Activated CD8-positive, alpha-beta T cell treated with anti-CD3 and anti-CD28 coated beads for 36 hours (primary cell): ENCODE data around the gene RNF10. TPM values are rescaled to one million over a fixed set of nuclear protein-coding genes. Genes with fewer than 3 reads are reported as not detected.
A peak's percentile ranks its signal among the peaks of the same experiment; 100 is the strongest.

ENCODE experiments used
- ATAC-seq: fragments of 200-7000 bp; cut with Tn5 transposase; one replicate; pipeline ENCODE4 v1.10.0; 2021; ENCODE audit warnings: mild to moderate bottlenecking, moderate library complexity
- CTCF ChIA-PET: fragments of 350-600 bp; sonication (Branson Sonifier 250); formaldehyde crosslinking; loops from one replicate; lab custom pipeline; 2021; ENCODE audit warnings: antibody characterized with exemption; lab: Charles Lee
- POLR2A ChIA-PET: fragments of 350-600 bp; sonication (Branson Sonifier 250); formaldehyde crosslinking; loops from one replicate; lab custom pipeline; 2021; ENCODE audit warnings: antibody characterized with exemption; lab: Charles Lee
- DNase-seq: peaks from one replicate; pipeline ENCODE4 v3.0.0-alpha.2; 2020
- H3K27ac Mint-ChIP-seq: one replicate; pipeline ENCODE4 v1.8.0; 2021; ENCODE audit warnings: mild to moderate bottlenecking, mixed read lengths
- H3K27me3 Mint-ChIP-seq: one replicate; pipeline ENCODE4 v1.8.0; 2021; ENCODE audit warnings: mixed read lengths
- H3K36me3 Mint-ChIP-seq: one replicate; pipeline ENCODE4 v1.8.0; 2021; ENCODE audit warnings: low read depth, mixed read lengths
- H3K4me1 Mint-ChIP-seq: one replicate; pipeline ENCODE4 v1.8.0; 2021; ENCODE audit warnings: low read depth, mixed read lengths
- H3K4me3 Mint-ChIP-seq: one replicate; pipeline ENCODE4 v1.8.0; 2021; ENCODE audit warnings: mild to moderate bottlenecking, moderate library complexity, mixed read lengths
- H3K9me3 Mint-ChIP-seq: one replicate; pipeline ENCODE4 v1.8.0; 2021; ENCODE audit warnings: mixed read lengths
- CTCF ChIP-seq: fragments of 200-600 bp; IDR thresholded peaks from one replicate; pipeline ENCODE4 v1.8.0; 2022; ENCODE audit warnings: antibody characterized with exemption, mild to moderate bottlenecking
- intact Hi-C: fragments of 100-400 bp; cut with micrococcal nuclease; formaldehyde crosslinking; loops from one replicate; pipeline ENCODE4 v1.10.0; 2022
- total RNA-seq, 2 experiments: library from RNA; stranded (reverse); gene quantifications; one replicate each; pipeline ENCODE4 v1.2.3, GENCODE V29; 2021

Gene RNF10
- total RNA-seq, 2 experiments from 2014 or later: 155 to 159 TPM

- CTCF ChIA-PET: interaction anchor here (1.2 to 2.1 kb wide), 5 partner anchors 10 to 110 kb away, joined by 3 to 9 read pairs (median 4); partner anchors contain the start of genes COQ5 and POP5
- POLR2A ChIA-PET: interaction anchor here (0.5 to 2.3 kb wide), 3 partner anchors 10 to 531 kb away, joined by 3 to 9 read pairs (median 3); partner anchors contain the start of gene COQ5
- Mint-ChIP-seq H3K27ac (peak overlapping the region; percentile 61), H3K36me3 (peaks cover 54% of the 10 kb centered on the region), H3K9me3 (no peaks in the 10 kb centered on the region), H3K27me3 (no peaks in the 10 kb centered on the region), H3K4me1 (peaks cover 50% of the 10 kb centered on the region), H3K4me3 (no peak overlapping the region)
- ATAC-seq (no peak), DNase-seq (peak; percentile 19)
- intact Hi-C loops: no loop called here
- TF ChIP-seq CTCF: no peak
Measured at GRCh38 chr12:120539303-120539702, 5.1 kb downstream of the RNF10 start.

- TF ChIP-seq CTCF: no peak
Measured at GRCh38 chr12:120540445-120540844, 6.3 kb downstream of the RNF10 start.

DNA sequence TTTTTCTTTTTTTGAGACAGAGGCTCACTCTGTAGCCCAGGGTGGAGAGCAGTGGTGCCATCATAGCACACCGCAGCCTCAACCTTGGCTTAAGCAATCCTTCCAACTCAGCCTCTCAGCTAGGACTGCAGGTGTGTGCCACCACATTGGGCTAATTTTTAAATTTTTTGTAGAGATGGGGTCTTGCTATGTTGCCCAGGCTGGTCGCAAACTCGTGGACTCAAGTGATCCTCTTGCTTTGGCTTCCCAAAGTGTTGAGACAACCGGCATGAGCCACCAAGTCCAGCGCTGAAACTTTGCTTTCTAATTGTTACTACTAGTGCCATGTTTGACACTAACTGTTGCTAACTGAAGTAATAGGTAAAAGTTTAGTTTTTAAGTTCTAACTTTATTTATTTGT is 8.0 kb downstream of the RNF10 start:
- POLR2A ChIA-PET: no interaction called here
- DNase-seq (no peak), ATAC-seq (no peak)
- H3K36me3 Mint-ChIP-seq: peaks cover 36% of the 10 kb centered on the region
- intact Hi-C loops: no loop called here
- peaks cover 44% of the 10 kb centered on the region for H3K4me1 Mint-ChIP-seq
- no peaks in the 10 kb centered on the region for H3K27me3 Mint-ChIP-seq
- no peaks in the 10 kb centered on the region for H3K9me3 Mint-ChIP-seq
- CTCF ChIA-PET: no interaction called here
- no peak overlapping the region for H3K4me3 Mint-ChIP-seq
- no peak overlapping the region for H3K27ac Mint-ChIP-seq
- TF ChIP-seq CTCF: no peak

More at GRCh38 chr12:120540445-120540844, 6.3 kb downstream of the RNF10 start:
- H3K9me3 Mint-ChIP-seq: no peaks in the 10 kb centered on the region
- POLR2A ChIA-PET: no interaction called here
- peaks cover 53% of the 10 kb centered on the region for H3K4me1 Mint-ChIP-seq
- H3K27ac Mint-ChIP-seq: peak overlapping the region; percentile 4
- CTCF ChIA-PET: no interaction called here
- intact Hi-C loops: no loop called here
- DNase-seq (no peak), ATAC-seq (no peak)
- H3K4me3 Mint-ChIP-seq: no peak overlapping the region
- peaks cover 48% of the 10 kb centered on the region for H3K36me3 Mint-ChIP-seq
- H3K27me3 Mint-ChIP-seq: no peaks in the 10 kb centered on the region

- no peak overlapping the region for H3K4me3 Mint-ChIP-seq
- ATAC-seq: no peak
Measured at GRCh38 chr12:120544691-120545090, 10.5 kb downstream of the RNF10 start.

More at GRCh38 chr12:120544691-120545090, 10.5 kb downstream of the RNF10 start:
- no peak overlapping the region for H3K27ac Mint-ChIP-seq
- no peaks in the 10 kb centered on the region for H3K27me3 Mint-ChIP-seq
- H3K36me3 Mint-ChIP-seq: peaks cover 19% of the 10 kb centered on the region
- intact Hi-C loops: no loop called here
- H3K9me3 Mint-ChIP-seq: no peaks in the 10 kb centered on the region
- CTCF ChIA-PET: no interaction called here
- no peak for TF ChIP-seq CTCF
- H3K4me1 Mint-ChIP-seq: peaks cover 19% of the 10 kb centered on the region
- no peak for DNase-seq
- POLR2A ChIA-PET: interaction anchor here (0.6 kb wide), 1 partner anchor 1097 kb away, joined by 3 read pairs; no protein-coding TSS in a partner anchor
